Measurements from ENCODE around the gene UBE2Q1.

Gene UBE2Q1

GRCh38 chr1:154571244-154571963 is 12.9 kb upstream of the UBE2Q1 start:
- Mint-ChIP-seq H3K4me1 (ENCODE audit: low read depth) (peaks cover 6% of the 10 kb centered on the region), H3K4me3 (no peak overlapping the region), H3K27me3 (ENCODE audit: low read depth) (peaks cover 32% of the 10 kb centered on the region), H3K9me3 (no peaks in the 10 kb centered on the region), H3K36me3 (ENCODE audit: low read depth) (peaks cover 6% of the 10 kb centered on the region), H3K27ac (no peak overlapping the region)

DNA sequence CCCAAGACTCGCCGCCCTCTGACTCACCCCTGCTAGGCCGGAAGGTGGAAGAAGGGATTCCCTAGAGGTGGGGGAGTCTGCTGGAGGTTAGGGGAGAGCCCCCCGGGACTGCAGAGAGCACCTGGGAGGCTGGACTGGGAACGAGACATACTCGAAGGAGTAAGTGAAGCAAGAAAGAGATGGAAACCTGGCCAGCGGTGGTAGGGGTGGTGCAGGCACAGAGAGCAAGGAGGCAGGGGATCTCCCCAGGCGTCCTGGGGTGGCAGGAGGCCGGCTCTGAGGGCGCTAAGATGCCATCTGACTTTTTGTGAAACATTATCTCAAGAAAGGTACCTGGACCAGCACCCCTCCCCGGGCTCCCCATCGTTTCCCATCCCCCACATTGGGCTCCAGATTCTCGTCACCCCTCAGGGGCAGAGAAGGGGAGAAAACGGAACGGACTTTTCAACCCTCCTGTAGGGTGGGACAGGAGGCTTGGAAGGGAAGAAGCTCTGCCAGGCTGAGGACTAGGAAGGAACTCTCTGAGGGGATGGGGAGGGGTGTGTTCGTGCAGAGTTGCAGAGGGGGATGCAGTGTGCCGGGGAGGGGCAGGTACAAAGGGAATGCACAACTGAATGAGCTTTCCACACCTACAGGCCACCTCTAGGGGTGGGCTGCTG is 9.8 kb upstream of the UBE2Q1 start:
- Mint-ChIP-seq H3K27me3 (ENCODE audit: low read depth) (peaks cover 49% of the 10 kb centered on the region), H3K27ac (no peak overlapping the region), H3K4me3 (no peak overlapping the region), H3K36me3 (ENCODE audit: low read depth) (no peaks in the 10 kb centered on the region), H3K9me3 (no peaks in the 10 kb centered on the region), H3K4me1 (ENCODE audit: low read depth) (peaks cover 4% of the 10 kb centered on the region)

DNA sequence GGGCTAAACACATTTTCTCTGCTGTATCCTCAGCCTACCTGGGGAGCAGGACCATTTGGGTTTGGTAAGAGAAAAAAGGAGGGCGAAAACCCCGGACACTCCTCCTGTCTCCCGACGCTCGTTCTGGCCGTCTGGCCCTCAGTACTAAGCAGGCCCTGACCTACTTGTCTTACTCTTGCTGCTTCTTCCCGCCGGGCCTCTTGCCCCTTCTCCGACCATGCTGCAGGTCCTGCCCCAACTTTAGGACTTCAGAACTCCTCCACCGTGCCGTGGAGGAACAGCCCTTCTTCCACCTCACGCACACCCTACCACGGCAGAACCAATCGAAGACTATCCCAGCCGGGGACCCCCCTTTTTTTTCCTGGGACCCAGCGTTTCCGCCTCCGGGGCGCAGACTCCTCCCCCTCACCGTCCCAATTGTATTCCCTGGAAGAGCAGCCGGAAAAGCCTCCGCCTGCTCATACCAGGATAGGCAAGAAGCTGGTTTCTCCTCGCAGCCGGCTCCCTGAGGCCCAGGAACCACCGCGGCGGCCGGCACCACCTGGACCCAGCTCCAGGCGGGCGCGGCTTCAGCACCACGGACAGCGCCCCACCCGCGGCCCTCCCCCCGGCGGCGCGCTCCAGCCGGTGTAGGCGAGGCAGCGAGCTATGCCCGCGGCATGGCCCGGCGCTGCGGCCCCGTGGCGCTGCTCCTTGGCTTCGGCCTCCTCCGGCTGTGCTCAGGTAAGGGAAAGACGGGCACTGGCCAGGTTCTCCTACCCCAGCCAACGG is 9.1 kb upstream of the UBE2Q1 start, which contains the start of gene CHRNB2:
TSS of gene CHRNB2 (plus strand) at position 393 of the 771 bp plus-strand sequence. CDS start at position 660, 267 bp downstream.
- peaks cover 4% of the 10 kb centered on the region for H3K4me1 Mint-ChIP-seq (ENCODE audit: low read depth)
- no peak within 1 kb of the TSS for H3K27ac Mint-ChIP-seq
- no peak within 1 kb of the TSS for H3K4me3 Mint-ChIP-seq
- peaks cover 49% of the 10 kb centered on the region for H3K27me3 Mint-ChIP-seq (ENCODE audit: low read depth)
- H3K9me3 Mint-ChIP-seq = no peaks in the 10 kb centered on the region
- no peaks in the 10 kb centered on the region for H3K36me3 Mint-ChIP-seq (ENCODE audit: low read depth)

DNA sequence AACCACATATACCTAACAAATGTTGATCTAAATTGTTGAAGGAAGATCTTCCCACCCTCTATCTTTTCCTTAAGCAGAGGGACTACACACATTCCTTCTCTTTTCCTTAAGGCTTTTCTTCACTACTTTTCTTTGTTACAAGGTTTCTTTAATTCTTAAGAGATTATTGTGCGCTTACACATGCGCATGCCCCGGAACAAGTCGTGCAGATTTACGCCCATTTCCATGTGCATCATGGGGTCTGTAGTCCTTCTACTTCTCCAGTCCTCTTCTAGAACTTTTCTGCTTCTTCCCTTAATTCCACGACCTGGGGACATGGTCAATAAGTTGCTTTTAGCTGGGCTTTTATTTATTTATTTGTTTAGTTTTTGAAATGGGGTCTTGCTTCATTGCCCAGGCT is 7.4 kb upstream of the UBE2Q1 start:
- Mint-ChIP-seq H3K9me3 (no peaks in the 10 kb centered on the region), H3K4me3 (no peak overlapping the region), H3K36me3 (ENCODE audit: low read depth) (no peaks in the 10 kb centered on the region), H3K4me1 (ENCODE audit: low read depth) (peaks cover 4% of the 10 kb centered on the region), H3K27me3 (ENCODE audit: low read depth) (peaks cover 53% of the 10 kb centered on the region), H3K27ac (no peak overlapping the region)

GRCh38 chr1:154559466-154560044 is 1.1 kb upstream of the UBE2Q1 start:
- H3K4me1 Mint-ChIP-seq (ENCODE audit: low read depth) = peaks cover 34% of the 10 kb centered on the region
- no peaks in the 10 kb centered on the region for H3K9me3 Mint-ChIP-seq
- peak overlapping the region; percentile 92 for H3K4me3 Mint-ChIP-seq
- H3K36me3 Mint-ChIP-seq (ENCODE audit: low read depth) = peaks cover 18% of the 10 kb centered on the region
- peak overlapping the region; percentile 93 for H3K27ac Mint-ChIP-seq
- peaks cover 4% of the 10 kb centered on the region for H3K27me3 Mint-ChIP-seq (ENCODE audit: low read depth)

DNA sequence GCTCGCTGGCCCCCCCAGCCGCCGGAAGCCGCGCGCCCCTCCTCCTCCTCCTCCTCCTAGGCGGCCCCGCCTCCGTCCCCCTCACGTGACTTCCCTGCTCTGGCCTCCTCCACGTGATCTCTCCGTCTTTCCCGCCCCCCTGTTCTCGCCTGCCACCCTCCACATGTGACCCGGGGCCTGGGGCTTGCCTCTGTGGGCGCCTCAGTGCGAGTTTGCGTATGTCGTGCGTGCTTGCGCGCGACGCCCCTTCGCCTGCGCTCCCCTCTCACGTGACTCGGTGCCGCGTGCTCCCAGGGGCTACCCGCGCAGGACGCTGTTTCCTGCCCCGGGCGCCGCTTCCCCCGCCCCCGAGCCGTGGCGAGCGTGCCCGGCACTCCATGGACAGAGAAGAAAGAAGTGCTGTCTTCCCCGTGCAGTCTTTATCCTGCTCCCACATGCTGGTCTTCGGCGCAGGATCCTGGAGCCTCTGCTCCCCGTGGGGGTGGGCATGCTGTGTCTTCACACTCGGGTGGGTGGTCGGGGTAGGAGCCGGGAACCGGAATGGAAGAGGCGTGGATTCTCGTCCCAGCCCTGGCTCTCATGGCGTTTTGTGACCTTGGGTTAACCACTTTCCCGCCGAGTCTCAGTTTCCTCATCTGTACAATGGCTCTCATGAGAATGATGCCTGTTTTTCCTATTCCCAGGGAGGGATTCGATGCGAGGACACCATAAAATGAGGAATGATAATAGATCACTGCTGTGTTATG is 431 bp upstream of the UBE2Q1 start:
- peaks cover 22% of the 10 kb centered on the region for H3K36me3 Mint-ChIP-seq (ENCODE audit: low read depth)
- H3K27me3 Mint-ChIP-seq (ENCODE audit: low read depth) = peaks cover 4% of the 10 kb centered on the region
- H3K4me1 Mint-ChIP-seq (ENCODE audit: low read depth) = peaks cover 35% of the 10 kb centered on the region
- peak overlapping the region; percentile 92 for H3K4me3 Mint-ChIP-seq
- peak overlapping the region; percentile 93 for H3K27ac Mint-ChIP-seq
- H3K9me3 Mint-ChIP-seq = no peaks in the 10 kb centered on the region

DNA sequence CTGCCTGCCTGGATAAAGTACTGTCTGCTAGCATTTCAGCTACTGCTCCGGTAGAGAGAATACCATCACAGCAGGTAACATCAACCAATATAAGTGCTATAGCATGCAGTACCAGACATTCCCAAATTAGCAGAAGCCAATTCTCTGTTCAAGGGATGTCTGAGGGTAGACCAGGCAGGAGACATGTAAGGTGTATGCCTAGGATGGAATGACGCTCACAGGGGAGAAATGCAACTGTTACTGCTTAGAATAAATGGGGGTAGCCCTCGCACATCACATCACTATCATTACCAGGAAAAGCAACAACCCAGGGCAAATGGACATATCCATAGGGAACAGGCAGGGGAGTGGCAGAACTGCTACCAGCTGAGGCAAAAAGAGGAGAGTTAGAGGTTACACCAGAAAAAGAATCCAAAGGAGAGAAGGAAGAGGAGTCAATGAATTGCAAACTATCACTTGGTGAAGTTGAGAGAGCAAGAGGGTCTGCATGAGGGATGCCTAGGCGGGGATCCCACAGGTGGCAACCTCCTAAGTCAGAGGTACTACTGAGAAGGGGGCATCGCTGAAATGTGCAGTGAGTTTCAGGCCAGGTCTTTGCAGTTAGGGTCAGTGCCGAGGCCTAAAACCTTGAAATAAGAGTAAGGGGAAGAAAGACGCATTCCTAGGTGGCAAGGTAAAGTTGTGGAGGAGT is 1.1 kb downstream of the UBE2Q1 start:
- Mint-ChIP-seq H3K36me3 (ENCODE audit: low read depth) (peaks cover 33% of the 10 kb centered on the region), H3K4me3 (peak overlapping the region; percentile 99), H3K4me1 (ENCODE audit: low read depth) (peaks cover 39% of the 10 kb centered on the region)

GRCh38 chr1:154556422-154556821 is 2.0 kb downstream of the UBE2Q1 start:
- Mint-ChIP-seq H3K4me1 (ENCODE audit: low read depth) (peaks cover 39% of the 10 kb centered on the region), H3K4me3 (peak overlapping the region; percentile 99), H3K36me3 (ENCODE audit: low read depth) (peaks cover 38% of the 10 kb centered on the region), H3K27ac (peak overlapping the region; percentile 18), H3K9me3 (no peaks in the 10 kb centered on the region), H3K27me3 (ENCODE audit: low read depth) (peaks cover 1% of the 10 kb centered on the region)

More for the DNA sequence above, 1.1 kb downstream of the UBE2Q1 start:
- H3K9me3 Mint-ChIP-seq = no peaks in the 10 kb centered on the region
- H3K27ac Mint-ChIP-seq = peak overlapping the region; percentile 91
- peaks cover 4% of the 10 kb centered on the region for H3K27me3 Mint-ChIP-seq (ENCODE audit: low read depth)

DNA sequence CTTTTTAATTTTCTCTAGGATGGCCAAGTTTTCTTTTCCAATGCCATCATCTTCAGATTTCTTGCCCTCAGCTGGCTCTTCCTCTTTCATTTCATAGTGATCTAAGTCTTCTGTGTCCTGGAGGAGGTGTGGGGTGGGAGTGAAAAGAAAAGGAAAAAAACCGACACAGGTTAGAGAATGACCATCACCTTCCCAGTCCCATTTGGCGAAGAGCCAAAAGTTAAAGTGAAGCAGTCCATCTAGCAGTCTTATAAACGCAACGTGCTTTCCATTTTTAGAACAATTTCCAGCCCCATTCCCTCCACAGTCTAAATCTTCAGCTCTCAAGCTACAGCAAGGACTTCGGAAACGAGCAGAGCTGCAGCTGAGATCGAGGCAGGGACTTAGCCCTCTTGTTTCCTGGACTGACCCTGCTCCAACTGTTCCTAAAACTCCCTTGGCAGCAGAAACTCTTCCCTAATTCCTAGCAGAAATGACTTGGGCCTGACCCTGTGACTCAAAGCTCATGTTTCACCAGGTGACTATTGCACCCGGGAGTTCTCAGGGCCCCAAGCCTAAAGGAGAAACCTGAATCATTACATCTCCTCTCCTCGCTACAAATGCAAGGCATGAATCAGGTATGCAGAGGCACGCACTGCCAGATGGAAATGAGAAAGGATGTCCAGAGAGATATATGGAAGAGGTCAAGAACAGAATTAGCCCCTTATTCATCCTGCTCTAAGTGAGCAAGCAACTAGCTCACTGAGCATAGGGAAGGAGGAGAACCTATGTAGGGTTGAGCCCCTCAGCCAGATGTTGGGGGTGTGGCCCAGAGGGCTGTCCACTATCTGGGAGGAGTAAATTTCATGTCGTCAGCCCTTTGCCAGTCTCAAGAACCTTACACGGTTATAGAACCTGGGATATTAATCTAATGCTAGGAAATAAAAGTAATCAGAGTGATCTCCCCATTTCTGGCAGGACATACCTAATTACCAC is 5.1 kb downstream of the UBE2Q1 start:
- H3K27ac Mint-ChIP-seq = no peak overlapping the region
- H3K9me3 Mint-ChIP-seq = no peaks in the 10 kb centered on the region
- no peaks in the 10 kb centered on the region for H3K27me3 Mint-ChIP-seq (ENCODE audit: low read depth)
- peaks cover 53% of the 10 kb centered on the region for H3K36me3 Mint-ChIP-seq (ENCODE audit: low read depth)
- H3K4me1 Mint-ChIP-seq (ENCODE audit: low read depth) = peaks cover 38% of the 10 kb centered on the region
- H3K4me3 Mint-ChIP-seq = no peak overlapping the region

GRCh38 chr1:154552036-154552435 is 6.4 kb downstream of the UBE2Q1 start:
- Mint-ChIP-seq H3K36me3 (ENCODE audit: low read depth) (peaks cover 47% of the 10 kb centered on the region), H3K27ac (no peak overlapping the region), H3K4me3 (no peak overlapping the region), H3K27me3 (ENCODE audit: low read depth) (no peaks in the 10 kb centered on the region), H3K4me1 (ENCODE audit: low read depth) (peaks cover 30% of the 10 kb centered on the region), H3K9me3 (no peaks in the 10 kb centered on the region)

- H3K9me3 Mint-ChIP-seq = no peaks in the 10 kb centered on the region
- no peaks in the 10 kb centered on the region for H3K27me3 Mint-ChIP-seq (ENCODE audit: low read depth)
- H3K4me1 Mint-ChIP-seq (ENCODE audit: low read depth) = peaks cover 25% of the 10 kb centered on the region
- no peak overlapping the region for H3K27ac Mint-ChIP-seq
- no peak overlapping the region for H3K4me3 Mint-ChIP-seq
- H3K36me3 Mint-ChIP-seq (ENCODE audit: low read depth) = peaks cover 47% of the 10 kb centered on the region
These were observed 7.0 kb downstream of the UBE2Q1 start for GRCh38 chr1:154551474-154551873.

DNA sequence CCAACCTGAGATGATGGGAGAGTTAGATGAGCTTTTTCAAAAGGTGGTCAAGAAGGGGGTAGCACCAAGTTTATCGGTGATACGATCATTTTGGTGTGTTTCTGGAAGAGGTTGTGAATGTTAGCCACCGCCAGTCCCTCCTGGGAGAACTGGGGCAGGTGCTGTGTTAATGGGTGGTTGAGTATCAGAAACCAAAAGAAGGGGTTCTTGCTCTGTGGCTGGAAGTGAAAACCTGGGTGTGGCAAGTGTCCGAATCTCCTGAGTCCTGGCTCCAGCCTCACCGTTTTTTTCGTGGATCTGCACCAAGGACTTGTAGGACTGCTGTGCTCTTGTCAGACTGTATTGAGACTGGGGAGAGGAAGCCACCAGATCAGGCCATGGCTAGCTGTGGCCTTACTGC is 7.8 kb downstream of the UBE2Q1 start:
- Mint-ChIP-seq H3K27ac (no peak overlapping the region), H3K36me3 (ENCODE audit: low read depth) (peaks cover 47% of the 10 kb centered on the region), H3K9me3 (no peaks in the 10 kb centered on the region), H3K27me3 (ENCODE audit: low read depth) (no peaks in the 10 kb centered on the region), H3K4me1 (ENCODE audit: low read depth) (peaks cover 17% of the 10 kb centered on the region), H3K4me3 (no peak overlapping the region)
